ENCODE measurements around the gene EPS8L3.

- TF ChIP-seq, protein P1, sequence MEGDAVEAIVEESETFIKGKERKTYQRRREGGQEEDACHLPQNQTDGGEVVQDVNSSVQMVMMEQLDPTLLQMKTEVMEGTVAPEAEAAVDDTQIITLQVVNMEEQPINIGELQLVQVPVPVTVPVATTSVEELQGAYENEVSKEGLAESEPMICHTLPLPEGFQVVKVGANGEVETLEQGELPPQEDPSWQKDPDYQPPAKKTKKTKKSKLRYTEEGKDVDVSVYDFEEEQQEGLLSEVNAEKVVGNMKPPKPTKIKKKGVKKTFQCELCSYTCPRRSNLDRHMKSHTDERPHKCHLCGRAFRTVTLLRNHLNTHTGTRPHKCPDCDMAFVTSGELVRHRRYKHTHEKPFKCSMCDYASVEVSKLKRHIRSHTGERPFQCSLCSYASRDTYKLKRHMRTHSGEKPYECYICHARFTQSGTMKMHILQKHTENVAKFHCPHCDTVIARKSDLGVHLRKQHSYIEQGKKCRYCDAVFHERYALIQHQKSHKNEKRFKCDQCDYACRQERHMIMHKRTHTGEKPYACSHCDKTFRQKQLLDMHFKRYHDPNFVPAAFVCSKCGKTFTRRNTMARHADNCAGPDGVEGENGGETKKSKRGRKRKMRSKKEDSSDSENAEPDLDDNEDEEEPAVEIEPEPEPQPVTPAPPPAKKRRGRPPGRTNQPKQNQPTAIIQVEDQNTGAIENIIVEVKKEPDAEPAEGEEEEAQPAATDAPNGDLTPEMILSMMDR (optimal IDR thresholded peaks at IDR 0.05 in 1 of 3, IDR thresholded peaks at IDR 0.05 in 1 of 3, conservative IDR thresholded peaks at IDR 0.05 in 1 of 3; ENCODE audit: extremely low read depth in 1 of 3, insufficient read depth in 2 of 3, low read length in 3 of 3), result no peak
- no peak for TF ChIP-seq EZH2 (IDR thresholded peaks at IDR 0.05; ENCODE audit: low read length)
These were observed 38.6 kb upstream of the EPS8L3 start for GRCh38 chr1:109802136-109802900.

All from keratinocyte (primary cell).